ENCODE data around the gene SRMS. TPM values are rescaled to one million over a fixed set of nuclear protein-coding genes. Genes with fewer than 3 reads are reported as not detected.

The SRMS gene
- total RNA-seq, 4 donors from 2014 or later = not detected

DNA sequence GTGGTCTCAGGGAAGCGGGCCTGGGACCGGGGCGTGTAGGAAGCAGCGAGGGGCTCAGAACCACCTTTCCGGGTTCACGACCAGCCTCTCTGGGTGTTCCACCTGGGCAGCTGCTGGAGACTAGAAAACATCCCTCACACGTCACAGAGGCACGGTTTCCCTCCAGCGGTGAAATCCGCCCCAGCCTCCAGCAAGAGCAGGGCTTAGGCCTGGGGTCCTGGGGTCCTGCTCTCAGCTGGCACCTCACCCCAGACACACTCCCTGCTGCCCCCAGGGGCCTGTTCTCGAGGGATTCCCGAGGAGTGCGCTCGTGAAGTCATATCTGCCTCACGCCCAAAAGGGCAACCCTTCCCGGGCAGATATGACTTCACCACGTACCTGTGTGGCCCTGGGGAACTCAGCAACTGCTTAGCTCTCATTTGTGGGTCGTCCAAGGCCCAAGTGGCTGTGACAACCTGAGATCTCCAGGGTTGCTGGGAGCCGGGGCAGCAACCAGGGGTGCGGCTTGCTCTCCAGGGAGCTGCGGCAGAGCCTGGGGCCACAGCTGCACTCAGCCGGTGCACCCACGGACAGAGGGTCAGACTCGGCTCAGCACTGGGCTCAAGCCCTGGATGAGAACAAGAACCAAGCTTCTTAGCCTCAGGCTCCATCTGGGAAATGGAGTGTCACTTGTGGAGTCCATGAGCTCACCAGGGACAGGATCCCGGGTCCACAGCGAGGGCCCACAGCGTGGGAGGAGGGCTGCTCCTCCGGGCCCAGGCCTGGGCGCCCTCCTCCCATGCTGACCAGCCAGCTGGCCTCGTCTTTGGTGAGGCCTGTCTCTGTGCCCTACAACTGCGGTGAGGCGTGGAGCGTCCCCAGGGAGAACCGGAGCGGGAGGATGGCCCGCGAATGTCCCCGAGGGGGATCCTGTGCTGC lies 7.1 kb upstream of the SRMS start:
- H3K4me3 ChIP-seq = peak overlapping the region in 3 of 4 donors; percentile 50 to 60 (median 51)
- H3K27me3 ChIP-seq = peaks cover 18 to 23% (median 20%) of the 10 kb centered on the region in 3 donors
- intact Hi-C loops (cut with DNase I; ENCODE audit: low total_unique reads) (no loop called here), in situ Hi-C loops (cut with MboI; ENCODE audit: low sequenced_read_pairs in 4 of 4) (no loop called here)
- ATAC-seq (no peak), DNase-seq (no peak)
- no peak overlapping the region for H3K27ac ChIP-seq
- H3K4me1 ChIP-seq = no peaks in the 10 kb centered on the region
- TF ChIP-seq, protein P1, sequence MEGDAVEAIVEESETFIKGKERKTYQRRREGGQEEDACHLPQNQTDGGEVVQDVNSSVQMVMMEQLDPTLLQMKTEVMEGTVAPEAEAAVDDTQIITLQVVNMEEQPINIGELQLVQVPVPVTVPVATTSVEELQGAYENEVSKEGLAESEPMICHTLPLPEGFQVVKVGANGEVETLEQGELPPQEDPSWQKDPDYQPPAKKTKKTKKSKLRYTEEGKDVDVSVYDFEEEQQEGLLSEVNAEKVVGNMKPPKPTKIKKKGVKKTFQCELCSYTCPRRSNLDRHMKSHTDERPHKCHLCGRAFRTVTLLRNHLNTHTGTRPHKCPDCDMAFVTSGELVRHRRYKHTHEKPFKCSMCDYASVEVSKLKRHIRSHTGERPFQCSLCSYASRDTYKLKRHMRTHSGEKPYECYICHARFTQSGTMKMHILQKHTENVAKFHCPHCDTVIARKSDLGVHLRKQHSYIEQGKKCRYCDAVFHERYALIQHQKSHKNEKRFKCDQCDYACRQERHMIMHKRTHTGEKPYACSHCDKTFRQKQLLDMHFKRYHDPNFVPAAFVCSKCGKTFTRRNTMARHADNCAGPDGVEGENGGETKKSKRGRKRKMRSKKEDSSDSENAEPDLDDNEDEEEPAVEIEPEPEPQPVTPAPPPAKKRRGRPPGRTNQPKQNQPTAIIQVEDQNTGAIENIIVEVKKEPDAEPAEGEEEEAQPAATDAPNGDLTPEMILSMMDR (IDR thresholded peaks at IDR 0.05 in 4 of 5, conservative IDR thresholded peaks at IDR 0.05 in 1 of 5) = no peak
- no peak for TF ChIP-seq POLR2A (IDR thresholded peaks at IDR 0.05)
- no peaks in the 10 kb centered on the region for H3K36me3 ChIP-seq
- H3K9me3 ChIP-seq = no peaks in the 10 kb centered on the region

- intact Hi-C loops (cut with DNase I; ENCODE audit: low total_unique reads) = no loop called here
- Histone ChIP-seq H3K4me1 (no peaks in the 10 kb centered on the region), H3K9me3 (no peaks in the 10 kb centered on the region), H3K27ac (peak within 1 kb of the TSS in 1 of 4 donors; percentile 41), H3K4me3 (peak within 1 kb of the TSS; percentile 50 to 65 (median 56)), H3K36me3 (no peaks in the 10 kb centered on the region), H3K27me3 (peaks cover 18 to 29% (median 23%) of the 10 kb centered on the region in 3 donors)
- DNase-seq (no peak), ATAC-seq (no peak)
- in situ Hi-C loops (cut with MboI; ENCODE audit: low sequenced_read_pairs in 4 of 4) = no loop called here
- TF ChIP-seq POLR2A (IDR thresholded peaks at IDR 0.05) = no peak
- TF ChIP-seq, protein P1 (IDR thresholded peaks at IDR 0.05 in 4 of 5, conservative IDR thresholded peaks at IDR 0.05 in 1 of 5) = no peak
These were observed 6.4 kb upstream of the SRMS start, which contains the start of gene FNDC11 for GRCh38 chr20:63553933-63554290. Gene FNDC11 (plus strand): TSS chr20:63554159. CDS start chr20:63555664, 1,505 bp downstream.

GRCh38 chr20:63553251-63553932 lies 5.8 kb upstream of the SRMS start:
- H3K27ac ChIP-seq = peak overlapping the region in 1 of 4 donors; percentile 41
- DNase-seq (peak; percentile 58 to 66), ATAC-seq (peak; percentile 70 to 71)
- TF ChIP-seq POLR2A (IDR thresholded peaks at IDR 0.05) = peak in 1 of 2 donors; percentile 22
- TF ChIP-seq, protein P1 (IDR thresholded peaks at IDR 0.05 in 4 of 5, conservative IDR thresholded peaks at IDR 0.05 in 1 of 5) = no peak
- no peaks in the 10 kb centered on the region for H3K36me3 ChIP-seq
- peaks cover 23 to 35% (median 27%) of the 10 kb centered on the region in 3 donors for H3K27me3 ChIP-seq
- intact Hi-C loops (cut with DNase I; ENCODE audit: low total_unique reads) = no loop called here
- H3K4me3 ChIP-seq = peak overlapping the region; percentile 50 to 65 (median 56)
- H3K9me3 ChIP-seq = no peaks in the 10 kb centered on the region
- no peaks in the 10 kb centered on the region for H3K4me1 ChIP-seq
- in situ Hi-C loops (cut with MboI; ENCODE audit: low sequenced_read_pairs in 4 of 4) = no loop called here

DNA sequence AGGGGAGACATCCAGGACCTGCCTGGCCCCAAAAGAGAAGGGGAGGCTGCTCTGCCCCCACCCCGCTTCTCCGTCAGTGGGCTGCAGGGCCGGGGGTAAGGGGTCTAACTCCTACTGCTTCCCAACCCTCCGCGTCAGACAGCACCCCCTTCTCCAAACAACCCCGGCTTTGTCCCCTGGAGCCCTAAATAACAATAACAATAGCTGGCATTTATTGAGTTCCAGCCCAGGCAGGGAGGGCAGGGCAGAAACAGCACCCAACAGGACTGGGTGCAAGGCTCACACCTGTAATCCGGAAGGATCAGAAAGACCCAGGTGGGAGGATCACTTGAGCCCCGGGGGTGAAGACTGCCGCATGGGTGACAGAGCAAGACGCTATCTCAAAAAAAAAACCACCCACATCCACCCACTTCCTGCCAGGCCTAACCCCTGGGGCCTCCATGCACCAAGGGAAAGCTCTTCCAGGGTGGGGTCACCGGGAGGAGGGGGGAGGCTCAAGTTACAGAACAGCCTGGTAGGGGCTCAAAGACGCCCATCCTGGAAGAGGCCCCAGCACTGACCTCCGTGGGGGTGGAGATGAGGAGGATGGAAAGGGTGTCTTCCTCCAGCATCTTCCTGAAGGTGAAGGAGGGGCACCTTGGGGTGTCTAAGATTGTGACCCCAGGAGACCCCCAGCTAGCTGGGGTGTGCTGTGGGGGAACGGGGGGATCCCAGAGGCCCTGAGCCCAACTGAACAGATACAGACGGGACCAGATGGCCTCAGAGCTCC lies 5.1 kb upstream of the SRMS start:
- no peak overlapping the region for H3K27ac ChIP-seq
- peaks cover 30 to 42% (median 34%) of the 10 kb centered on the region in 3 donors for H3K27me3 ChIP-seq
- no peak for TF ChIP-seq POLR2A (IDR thresholded peaks at IDR 0.05)
- TF ChIP-seq, protein P1 (IDR thresholded peaks at IDR 0.05 in 4 of 5, conservative IDR thresholded peaks at IDR 0.05 in 1 of 5) = no peak
- no peaks in the 10 kb centered on the region for H3K4me1 ChIP-seq
- H3K36me3 ChIP-seq = no peaks in the 10 kb centered on the region
- ATAC-seq = no peak
- no peaks in the 10 kb centered on the region for H3K9me3 ChIP-seq
- no peak for DNase-seq
- no peak overlapping the region for H3K4me3 ChIP-seq
- intact Hi-C loops (cut with DNase I; ENCODE audit: low total_unique reads) (no loop called here), in situ Hi-C loops (cut with MboI; ENCODE audit: low sequenced_read_pairs in 4 of 4) (no loop called here)

Measured in gastrocnemius medialis (tissue), 4 donors.